ENCODE measurements around the gene HCK.
"Not testable (repeated sequence)": the region's sequence is repeated elsewhere in the genome, so short reads cannot be mapped to it uniquely, and the experiment has no call there.

Gene HCK

GRCh38 chr20:32111753-32112152 lies 59.7 kb downstream of the HCK start:
- Histone ChIP-seq H3K4me3 (ENCODE audit: low read length) (no peak overlapping the region), H3K27ac (ENCODE audit: low read length) (no peak overlapping the region), H3K4me1 (ENCODE audit: control insufficient read depth, low read depth, low read length) (no peaks in the 10 kb centered on the region), H3K36me3 (ENCODE audit: control insufficient read depth, low read depth, low read length) (peaks cover 6% of the 10 kb centered on the region), H3K27me3 (ENCODE audit: control insufficient read depth, insufficient read depth, low read length) (no peaks in the 10 kb centered on the region), H3K9me3 (ENCODE audit: control insufficient read depth, low read depth, low read length) (no peaks in the 10 kb centered on the region), H3K9ac (ENCODE audit: low read length) (no peak overlapping the region)

GRCh38 chr20:32112841-32113240 lies 60.8 kb downstream of the HCK start:
- Histone ChIP-seq H3K4me3 (ENCODE audit: low read length) (no peak overlapping the region), H3K9me3 (ENCODE audit: control insufficient read depth, low read depth, low read length) (no peaks in the 10 kb centered on the region), H3K4me1 (ENCODE audit: control insufficient read depth, low read depth, low read length) (no peaks in the 10 kb centered on the region), H3K27ac (ENCODE audit: low read length) (no peak overlapping the region), H3K9ac (ENCODE audit: low read length) (no peak overlapping the region), H3K27me3 (ENCODE audit: control insufficient read depth, insufficient read depth, low read length) (no peaks in the 10 kb centered on the region), H3K36me3 (ENCODE audit: control insufficient read depth, low read depth, low read length) (peaks cover 6% of the 10 kb centered on the region)

GRCh38 chr20:32113591-32114260 lies 61.7 kb downstream of the HCK start:
- Histone ChIP-seq H3K4me1 (ENCODE audit: control insufficient read depth, low read depth, low read length) (no peaks in the 10 kb centered on the region), H3K4me3 (ENCODE audit: low read length) (no peak overlapping the region), H3K36me3 (ENCODE audit: control insufficient read depth, low read depth, low read length) (peaks cover 6% of the 10 kb centered on the region), H3K27me3 (ENCODE audit: control insufficient read depth, insufficient read depth, low read length) (no peaks in the 10 kb centered on the region), H3K9ac (ENCODE audit: low read length) (no peak overlapping the region), H3K9me3 (ENCODE audit: control insufficient read depth, low read depth, low read length) (no peaks in the 10 kb centered on the region), H3K27ac (ENCODE audit: low read length) (no peak overlapping the region)

- H3K9me3 ChIP-seq (ENCODE audit: control insufficient read depth, low read depth, low read length): no peaks in the 10 kb centered on the region
- H3K4me3 ChIP-seq (ENCODE audit: low read length): no peak overlapping the region
- no peaks in the 10 kb centered on the region for H3K4me1 ChIP-seq (ENCODE audit: control insufficient read depth, low read depth, low read length)
- H3K36me3 ChIP-seq (ENCODE audit: control insufficient read depth, low read depth, low read length): peaks cover 6% of the 10 kb centered on the region
- no peaks in the 10 kb centered on the region for H3K27me3 ChIP-seq (ENCODE audit: control insufficient read depth, insufficient read depth, low read length)
- no peak overlapping the region for H3K27ac ChIP-seq (ENCODE audit: low read length)
- H3K9ac ChIP-seq (ENCODE audit: low read length): no peak overlapping the region
Measured at GRCh38 chr20:32114305-32114960, 62.4 kb downstream of the HCK start.

- Histone ChIP-seq H3K36me3 (ENCODE audit: control insufficient read depth, low read depth, low read length) (peaks cover 6% of the 10 kb centered on the region), H3K4me1 (ENCODE audit: control insufficient read depth, low read depth, low read length) (no peaks in the 10 kb centered on the region), H3K27me3 (ENCODE audit: control insufficient read depth, insufficient read depth, low read length) (no peaks in the 10 kb centered on the region), H3K27ac (ENCODE audit: low read length) (no peak overlapping the region), H3K9me3 (ENCODE audit: control insufficient read depth, low read depth, low read length) (no peaks in the 10 kb centered on the region), H3K9ac (ENCODE audit: low read length) (no peak overlapping the region), H3K4me3 (ENCODE audit: low read length) (no peak overlapping the region)
Measured at GRCh38 chr20:32115211-32115767, 63.2 kb downstream of the HCK start.

GRCh38 chr20:32116079-32116521 lies 64.1 kb downstream of the HCK start:
- no peak overlapping the region for H3K9ac ChIP-seq (ENCODE audit: low read length)
- H3K36me3 ChIP-seq (ENCODE audit: control insufficient read depth, low read depth, low read length): peaks cover 6% of the 10 kb centered on the region
- H3K4me3 ChIP-seq (ENCODE audit: low read length): no peak overlapping the region
- no peak overlapping the region for H3K27ac ChIP-seq (ENCODE audit: low read length)
- no peaks in the 10 kb centered on the region for H3K9me3 ChIP-seq (ENCODE audit: control insufficient read depth, low read depth, low read length)
- no peaks in the 10 kb centered on the region for H3K4me1 ChIP-seq (ENCODE audit: control insufficient read depth, low read depth, low read length)
- H3K27me3 ChIP-seq (ENCODE audit: control insufficient read depth, insufficient read depth, low read length): no peaks in the 10 kb centered on the region

GRCh38 chr20:32116796-32117195 lies 64.8 kb downstream of the HCK start:
- H3K36me3 ChIP-seq (ENCODE audit: control insufficient read depth, low read depth, low read length); H3K9ac ChIP-seq (ENCODE audit: low read length); H3K4me1 ChIP-seq (ENCODE audit: control insufficient read depth, low read depth, low read length); H3K27ac ChIP-seq (ENCODE audit: low read length); H3K4me3 ChIP-seq (ENCODE audit: low read length); H3K27me3 ChIP-seq (ENCODE audit: control insufficient read depth, insufficient read depth, low read length); H3K9me3 ChIP-seq (ENCODE audit: control insufficient read depth, low read depth, low read length): not testable (repeated sequence)

GRCh38 chr20:32118427-32118826 lies 66.4 kb downstream of the HCK start:
- not testable (repeated sequence) for H3K9ac ChIP-seq (ENCODE audit: low read length); H3K9me3 ChIP-seq (ENCODE audit: control insufficient read depth, low read depth, low read length); H3K27me3 ChIP-seq (ENCODE audit: control insufficient read depth, insufficient read depth, low read length); H3K36me3 ChIP-seq (ENCODE audit: control insufficient read depth, low read depth, low read length); H3K4me3 ChIP-seq (ENCODE audit: low read length); H3K4me1 ChIP-seq (ENCODE audit: control insufficient read depth, low read depth, low read length); H3K27ac ChIP-seq (ENCODE audit: low read length)

GRCh38 chr20:32119734-32120133 lies 67.7 kb downstream of the HCK start:
- Histone ChIP-seq H3K4me1 (ENCODE audit: control insufficient read depth, low read depth, low read length) (no peaks in the 10 kb centered on the region), H3K9me3 (ENCODE audit: control insufficient read depth, low read depth, low read length) (no peaks in the 10 kb centered on the region), H3K4me3 (ENCODE audit: low read length) (no peak overlapping the region), H3K27me3 (ENCODE audit: control insufficient read depth, insufficient read depth, low read length) (no peaks in the 10 kb centered on the region), H3K36me3 (ENCODE audit: control insufficient read depth, low read depth, low read length) (peaks cover 6% of the 10 kb centered on the region), H3K9ac (ENCODE audit: low read length) (no peak overlapping the region), H3K27ac (ENCODE audit: low read length) (no peak overlapping the region)

- not testable (repeated sequence) for H3K27me3 ChIP-seq (ENCODE audit: control insufficient read depth, insufficient read depth, low read length); H3K4me3 ChIP-seq (ENCODE audit: low read length); H3K9me3 ChIP-seq (ENCODE audit: control insufficient read depth, low read depth, low read length); H3K4me1 ChIP-seq (ENCODE audit: control insufficient read depth, low read depth, low read length); H3K9ac ChIP-seq (ENCODE audit: low read length); H3K36me3 ChIP-seq (ENCODE audit: control insufficient read depth, low read depth, low read length); H3K27ac ChIP-seq (ENCODE audit: low read length)
Measured at GRCh38 chr20:32121908-32122307, 69.9 kb downstream of the HCK start.

GRCh38 chr20:32123088-32123487 lies 71.0 kb downstream of the HCK start:
- Histone ChIP-seq H3K36me3 (ENCODE audit: control insufficient read depth, low read depth, low read length) (no peaks in the 10 kb centered on the region), H3K9me3 (ENCODE audit: control insufficient read depth, low read depth, low read length) (no peaks in the 10 kb centered on the region), H3K9ac (ENCODE audit: low read length) (no peak overlapping the region), H3K27me3 (ENCODE audit: control insufficient read depth, insufficient read depth, low read length) (no peaks in the 10 kb centered on the region), H3K4me1 (ENCODE audit: control insufficient read depth, low read depth, low read length) (no peaks in the 10 kb centered on the region), H3K4me3 (ENCODE audit: low read length) (no peak overlapping the region), H3K27ac (ENCODE audit: low read length) (no peak overlapping the region)

- no peak overlapping the region for H3K9ac ChIP-seq (ENCODE audit: low read length)
- no peaks in the 10 kb centered on the region for H3K36me3 ChIP-seq (ENCODE audit: control insufficient read depth, low read depth, low read length)
Measured at GRCh38 chr20:32124916-32125454, 72.9 kb downstream of the HCK start.

More at GRCh38 chr20:32124916-32125454, 72.9 kb downstream of the HCK start:
- Histone ChIP-seq H3K9me3 (ENCODE audit: control insufficient read depth, low read depth, low read length) (no peaks in the 10 kb centered on the region), H3K4me1 (ENCODE audit: control insufficient read depth, low read depth, low read length) (no peaks in the 10 kb centered on the region), H3K4me3 (ENCODE audit: low read length) (no peak overlapping the region), H3K27ac (ENCODE audit: low read length) (no peak overlapping the region), H3K27me3 (ENCODE audit: control insufficient read depth, insufficient read depth, low read length) (no peaks in the 10 kb centered on the region)
